Measurements from ENCODE around the gene UPK1A.

DNA sequence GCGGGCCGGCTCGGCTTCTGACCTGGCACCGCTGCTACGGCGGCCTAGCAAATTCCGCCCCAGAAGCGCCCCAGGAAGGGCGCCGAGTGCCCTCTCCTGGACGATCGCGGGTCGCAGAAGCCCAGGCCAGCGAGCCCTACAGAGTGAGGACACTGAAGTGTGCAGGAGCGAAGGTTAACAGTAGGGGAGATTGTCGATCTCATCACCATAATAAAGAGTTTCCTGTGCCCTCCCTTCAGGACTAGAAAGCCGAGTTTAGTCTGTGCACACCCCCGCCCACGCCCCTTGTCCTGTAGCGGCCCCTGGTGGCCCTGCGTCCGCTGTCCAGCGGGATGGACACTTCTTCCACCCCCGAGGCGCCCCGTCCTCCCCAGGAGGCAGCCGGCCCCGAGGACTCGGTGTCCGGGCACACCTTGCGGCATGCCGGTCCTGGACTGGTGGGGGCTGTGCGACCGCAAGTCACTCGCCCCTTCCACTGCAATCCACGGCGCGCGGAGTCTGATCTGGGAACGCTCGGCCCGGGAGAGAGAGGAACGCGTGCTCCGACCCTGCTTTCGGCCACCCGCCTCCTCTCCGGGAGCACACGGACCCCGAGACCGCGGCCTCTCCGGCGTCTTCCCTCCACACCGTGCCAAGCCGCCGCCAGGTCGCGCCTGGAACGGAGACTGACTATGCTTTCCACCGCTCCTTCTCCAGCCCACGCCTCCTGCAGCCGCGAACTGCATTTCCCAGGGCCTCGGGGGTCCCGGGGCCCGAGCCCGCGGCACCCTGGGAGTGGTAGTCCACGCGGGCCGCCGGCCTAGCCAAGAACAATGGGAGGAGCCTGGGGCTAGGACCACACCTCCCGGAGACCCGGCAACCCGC is 50.7 kb downstream of the UPK1A start:
- TF ChIP-seq POLR2A (IDR thresholded peaks at IDR 0.05; ENCODE audit: borderline replicate concordance, extremely low read depth, insufficient read depth, insufficient read length): no peak
- TF ChIP-seq, protein P1, sequence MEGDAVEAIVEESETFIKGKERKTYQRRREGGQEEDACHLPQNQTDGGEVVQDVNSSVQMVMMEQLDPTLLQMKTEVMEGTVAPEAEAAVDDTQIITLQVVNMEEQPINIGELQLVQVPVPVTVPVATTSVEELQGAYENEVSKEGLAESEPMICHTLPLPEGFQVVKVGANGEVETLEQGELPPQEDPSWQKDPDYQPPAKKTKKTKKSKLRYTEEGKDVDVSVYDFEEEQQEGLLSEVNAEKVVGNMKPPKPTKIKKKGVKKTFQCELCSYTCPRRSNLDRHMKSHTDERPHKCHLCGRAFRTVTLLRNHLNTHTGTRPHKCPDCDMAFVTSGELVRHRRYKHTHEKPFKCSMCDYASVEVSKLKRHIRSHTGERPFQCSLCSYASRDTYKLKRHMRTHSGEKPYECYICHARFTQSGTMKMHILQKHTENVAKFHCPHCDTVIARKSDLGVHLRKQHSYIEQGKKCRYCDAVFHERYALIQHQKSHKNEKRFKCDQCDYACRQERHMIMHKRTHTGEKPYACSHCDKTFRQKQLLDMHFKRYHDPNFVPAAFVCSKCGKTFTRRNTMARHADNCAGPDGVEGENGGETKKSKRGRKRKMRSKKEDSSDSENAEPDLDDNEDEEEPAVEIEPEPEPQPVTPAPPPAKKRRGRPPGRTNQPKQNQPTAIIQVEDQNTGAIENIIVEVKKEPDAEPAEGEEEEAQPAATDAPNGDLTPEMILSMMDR (IDR thresholded peaks at IDR 0.05 in 2 of 3, conservative IDR thresholded peaks at IDR 0.05 in 1 of 3; ENCODE audit: borderline replicate concordance in 1 of 3, insufficient read depth in 1 of 3, low read depth in 2 of 3, low read length in 2 of 3): peak; percentile 74 to 99 (median 87)
- TF ChIP-seq, protein P2, sequence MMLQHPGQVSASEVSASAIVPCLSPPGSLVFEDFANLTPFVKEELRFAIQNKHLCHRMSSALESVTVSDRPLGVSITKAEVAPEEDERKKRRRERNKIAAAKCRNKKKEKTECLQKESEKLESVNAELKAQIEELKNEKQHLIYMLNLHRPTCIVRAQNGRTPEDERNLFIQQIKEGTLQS (IDR thresholded peaks at IDR 0.05): no peak
- TF ChIP-seq POLR2AphosphoS5 (IDR thresholded peaks at IDR 0.05; ENCODE audit: low read depth, low read length): peak; percentile 55
- no peak for TF ChIP-seq EZH2 (IDR thresholded peaks at IDR 0.05)

Measured in HCT116 (cell line).